ENCODE data around the gene HOXB7.

DNA sequence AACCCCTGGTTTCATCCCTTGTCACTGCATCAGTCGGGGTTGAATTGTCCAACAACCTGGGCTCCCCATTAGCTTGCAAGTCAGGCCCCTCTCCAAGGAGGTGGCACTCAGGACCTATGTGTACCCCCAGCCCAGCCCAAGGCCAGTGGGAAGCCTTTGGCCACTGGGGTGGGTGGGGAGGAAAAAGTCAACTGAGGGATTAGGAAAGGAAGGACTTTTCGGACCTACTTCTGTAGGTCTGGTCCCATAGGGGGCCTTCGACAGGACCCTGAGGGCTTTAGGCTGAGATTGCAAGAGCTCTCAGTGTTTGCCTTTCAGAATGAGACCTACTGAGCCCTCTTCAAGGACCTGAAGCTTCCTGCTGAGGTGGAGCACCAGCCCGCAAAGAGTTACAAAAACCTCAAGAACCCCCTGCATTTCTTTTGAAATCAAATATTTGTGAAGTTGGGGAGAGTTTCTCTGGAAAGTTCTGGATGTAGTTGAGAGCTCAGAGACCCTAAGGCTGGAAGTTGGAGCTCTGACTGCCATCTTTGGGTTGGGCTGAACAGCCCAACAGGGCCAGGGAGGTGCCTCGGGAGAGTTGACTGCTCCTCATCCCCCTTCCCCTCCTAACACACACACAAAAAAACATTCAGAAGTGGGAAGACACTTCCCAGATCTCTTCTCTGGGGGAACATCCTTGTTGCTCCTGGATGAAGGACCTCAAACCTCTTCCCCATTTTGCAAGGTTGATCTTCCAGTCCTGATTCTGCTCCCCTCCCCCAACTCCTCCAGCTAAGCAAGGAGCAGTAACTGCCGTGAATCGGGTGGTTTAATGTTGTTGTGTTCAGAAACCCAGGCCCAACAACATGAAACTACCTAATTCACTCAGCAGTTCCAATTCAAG is 21.1 kb upstream of the HOXB7 start:
- TF ChIP-seq, protein P1, sequence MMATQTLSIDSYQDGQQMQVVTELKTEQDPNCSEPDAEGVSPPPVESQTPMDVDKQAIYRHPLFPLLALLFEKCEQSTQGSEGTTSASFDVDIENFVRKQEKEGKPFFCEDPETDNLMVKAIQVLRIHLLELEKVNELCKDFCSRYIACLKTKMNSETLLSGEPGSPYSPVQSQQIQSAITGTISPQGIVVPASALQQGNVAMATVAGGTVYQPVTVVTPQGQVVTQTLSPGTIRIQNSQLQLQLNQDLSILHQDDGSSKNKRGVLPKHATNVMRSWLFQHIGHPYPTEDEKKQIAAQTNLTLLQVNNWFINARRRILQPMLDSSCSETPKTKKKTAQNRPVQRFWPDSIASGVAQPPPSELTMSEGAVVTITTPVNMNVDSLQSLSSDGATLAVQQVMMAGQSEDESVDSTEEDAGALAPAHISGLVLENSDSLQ (IDR thresholded peaks at IDR 0.05) = no peak
- TF ChIP-seq NFRKB (IDR thresholded peaks at IDR 0.05) (no peak), CTBP1 (IDR thresholded peaks at IDR 0.05; ENCODE audit: borderline replicate concordance) (no peak), FOXM1 (IDR thresholded peaks at IDR 0.05; ENCODE audit: borderline replicate concordance) (no peak), SP1 (IDR thresholded peaks at IDR 0.05) (no peak), BHLHE40 (IDR thresholded peaks at IDR 0.05; ENCODE audit: borderline replicate concordance) (no peak), FOXK2 (IDR thresholded peaks at IDR 0.05) (no peak), ZNF384 (IDR thresholded peaks at IDR 0.05) (no peak), TARDBP (IDR thresholded peaks at IDR 0.05) (no peak), ARNT (IDR thresholded peaks at IDR 0.05) (no peak), L3MBTL2 (conservative IDR thresholded peaks at IDR 0.05) (no peak)

Data from HEK293T (cell line).